ENCODE data around the gene UBB. TPM values are rescaled to one million over a fixed set of nuclear protein-coding genes. Genes with fewer than 3 reads are reported as not detected.

The UBB gene
- total RNA-seq, 1 donor from 2014 or later, result 1,058 TPM

- H3K27ac Mint-ChIP-seq (ENCODE audit: unreplicated experiment), result no peak overlapping the region
- H3K27me3 Mint-ChIP-seq (ENCODE audit: low read depth), result no peaks in the 10 kb centered on the region
- no peaks in the 10 kb centered on the region for H3K9me3 Mint-ChIP-seq (ENCODE audit: low read depth)
- no peak for TF ChIP-seq CTCF (IDR thresholded peaks at IDR 0.05)
- DNase-seq (ENCODE audit: low spot score), result no peak
- no peaks in the 10 kb centered on the region for H3K36me3 Mint-ChIP-seq (ENCODE audit: low read depth)
- H3K4me3 Mint-ChIP-seq (ENCODE audit: unreplicated experiment), result no peak overlapping the region
- no peaks in the 10 kb centered on the region for H3K4me1 Mint-ChIP-seq (ENCODE audit: low read depth)
Measured at GRCh38 chr17:16358394-16358793, 22.5 kb upstream of the UBB start.

GRCh38 chr17:16361874-16362273, 19.0 kb upstream of the UBB start:
- peak; percentile 7 for DNase-seq (ENCODE audit: low spot score)
- Mint-ChIP-seq H3K36me3 (ENCODE audit: low read depth) (no peaks in the 10 kb centered on the region), H3K9me3 (ENCODE audit: low read depth) (no peaks in the 10 kb centered on the region), H3K27ac (ENCODE audit: unreplicated experiment) (no peak overlapping the region), H3K27me3 (ENCODE audit: low read depth) (no peaks in the 10 kb centered on the region), H3K4me3 (ENCODE audit: unreplicated experiment) (no peak overlapping the region), H3K4me1 (ENCODE audit: low read depth) (no peaks in the 10 kb centered on the region)
- no peak for TF ChIP-seq CTCF (IDR thresholded peaks at IDR 0.05)

GRCh38 chr17:16363749-16364536, 16.9 kb upstream of the UBB start:
- peak; percentile 43 for DNase-seq (ENCODE audit: low spot score)
- H3K4me3 Mint-ChIP-seq (ENCODE audit: unreplicated experiment), result no peak overlapping the region
- no peaks in the 10 kb centered on the region for H3K27me3 Mint-ChIP-seq (ENCODE audit: low read depth)
- peak; percentile 95 for TF ChIP-seq CTCF (IDR thresholded peaks at IDR 0.05)
- no peaks in the 10 kb centered on the region for H3K9me3 Mint-ChIP-seq (ENCODE audit: low read depth)
- H3K4me1 Mint-ChIP-seq (ENCODE audit: low read depth), result no peaks in the 10 kb centered on the region
- no peaks in the 10 kb centered on the region for H3K36me3 Mint-ChIP-seq (ENCODE audit: low read depth)
- no peak overlapping the region for H3K27ac Mint-ChIP-seq (ENCODE audit: unreplicated experiment)

- DNase-seq (ENCODE audit: low spot score), result no peak
- Mint-ChIP-seq H3K4me3 (ENCODE audit: unreplicated experiment) (no peak overlapping the region), H3K4me1 (ENCODE audit: low read depth) (no peaks in the 10 kb centered on the region), H3K36me3 (ENCODE audit: low read depth) (no peaks in the 10 kb centered on the region), H3K27me3 (ENCODE audit: low read depth) (no peaks in the 10 kb centered on the region), H3K9me3 (ENCODE audit: low read depth) (no peaks in the 10 kb centered on the region), H3K27ac (ENCODE audit: unreplicated experiment) (no peak overlapping the region)
- no peak for TF ChIP-seq CTCF (IDR thresholded peaks at IDR 0.05)
Measured at GRCh38 chr17:16364625-16365024, 16.3 kb upstream of the UBB start.

GRCh38 chr17:16371742-16372141, 9.1 kb upstream of the UBB start:
- Mint-ChIP-seq H3K9me3 (ENCODE audit: low read depth) (no peaks in the 10 kb centered on the region), H3K4me1 (ENCODE audit: low read depth) (peaks cover 4% of the 10 kb centered on the region), H3K36me3 (ENCODE audit: low read depth) (no peaks in the 10 kb centered on the region), H3K4me3 (ENCODE audit: unreplicated experiment) (no peak overlapping the region), H3K27ac (ENCODE audit: unreplicated experiment) (no peak overlapping the region), H3K27me3 (ENCODE audit: low read depth) (no peaks in the 10 kb centered on the region)
- no peak for TF ChIP-seq CTCF (IDR thresholded peaks at IDR 0.05)
- DNase-seq (ENCODE audit: low spot score), result no peak
